GM04503 (cell line): ENCODE results near the gene KIF1A.
"Not testable (repeated sequence)": the region's sequence is repeated elsewhere in the genome, so short reads cannot be mapped to it uniquely, and the experiment has no call there.

Experiments used
- DNase-seq: peaks from one replicate; pipeline ENCODE4 v3.0.0-alpha.2; 2012; ENCODE audit warnings: low read depth

The KIF1A gene

GRCh38 chr2:240785424-240786335, 34.3 kb downstream of the KIF1A start:
- DNase-seq = no peak

- no peak for DNase-seq
Observed at GRCh38 chr2:240784629-240785423, 35.2 kb downstream of the KIF1A start.

GRCh38 chr2:240783819-240784621, 36.0 kb downstream of the KIF1A start:
- DNase-seq = no peak

- DNase-seq = no peak
Observed at GRCh38 chr2:240782886-240783818, 36.9 kb downstream of the KIF1A start.

GRCh38 chr2:240782221-240782885, 37.7 kb downstream of the KIF1A start:
- no peak for DNase-seq

GRCh38 chr2:240781471-240782220, 38.4 kb downstream of the KIF1A start:
- DNase-seq = no peak

GRCh38 chr2:240780023-240780700, 39.9 kb downstream of the KIF1A start:
- DNase-seq = no peak

- not testable (repeated sequence) for DNase-seq
Observed at GRCh38 chr2:240779250-240779832, 40.7 kb downstream of the KIF1A start.

GRCh38 chr2:240778426-240778825, 41.6 kb downstream of the KIF1A start:
- DNase-seq = no peak

- DNase-seq = no peak
Observed at GRCh38 chr2:240777456-240778212, 42.4 kb downstream of the KIF1A start.

GRCh38 chr2:240775905-240776304, 44.1 kb downstream of the KIF1A start:
- no peak for DNase-seq

GRCh38 chr2:240774856-240775255, 45.2 kb downstream of the KIF1A start:
- no peak for DNase-seq

GRCh38 chr2:240769096-240769495, 50.9 kb downstream of the KIF1A start:
- DNase-seq = no peak

- DNase-seq = no peak
Observed at GRCh38 chr2:240768216-240768615, 51.8 kb downstream of the KIF1A start.

- DNase-seq = no peak
Observed at GRCh38 chr2:240767341-240767740, 52.7 kb downstream of the KIF1A start.

GRCh38 chr2:240766072-240766471, 53.9 kb downstream of the KIF1A start:
- DNase-seq = no peak

- DNase-seq = no peak
Observed at GRCh38 chr2:240765007-240765406, 55.0 kb downstream of the KIF1A start.

GRCh38 chr2:240764605-240765004, 55.4 kb downstream of the KIF1A start:
- DNase-seq = no peak
